Measurements from ENCODE around the gene NKX2-2.

The NKX2-2 gene

GRCh38 chr20:21512634-21513180, 1.2 kb downstream of the NKX2-2 start:
- TF ChIP-seq SIN3A (IDR thresholded peaks at IDR 0.05; ENCODE audit: borderline replicate concordance, insufficient read depth, low read length) = no peak
- TF ChIP-seq POLR2AphosphoS5 (IDR thresholded peaks at IDR 0.05; ENCODE audit: low read depth, low read length) = no peak
- no peak for TF ChIP-seq TAF1 (IDR thresholded peaks at IDR 0.05; ENCODE audit: borderline replicate concordance, insufficient read depth, low read length)
- no peak for TF ChIP-seq REST (IDR thresholded peaks at IDR 0.05; ENCODE audit: insufficient read depth in 1 of 2, low read depth in 2 of 2, low read length in 2 of 2)
- TF ChIP-seq FOXP2 (optimal IDR thresholded peaks at IDR 0.05; ENCODE audit: borderline replicate concordance, extremely low read depth, extremely low read length, insufficient read depth) = no peak

- TF ChIP-seq REST (IDR thresholded peaks at IDR 0.05; ENCODE audit: insufficient read depth in 1 of 2, low read depth in 2 of 2, low read length in 2 of 2) = no peak
- TF ChIP-seq POLR2AphosphoS5 (IDR thresholded peaks at IDR 0.05; ENCODE audit: low read depth, low read length) = no peak
- TF ChIP-seq SIN3A (IDR thresholded peaks at IDR 0.05; ENCODE audit: borderline replicate concordance, insufficient read depth, low read length) = no peak
- TF ChIP-seq TAF1 (IDR thresholded peaks at IDR 0.05; ENCODE audit: borderline replicate concordance, insufficient read depth, low read length) = no peak
- no peak for TF ChIP-seq FOXP2 (optimal IDR thresholded peaks at IDR 0.05; ENCODE audit: borderline replicate concordance, extremely low read depth, extremely low read length, insufficient read depth)
Observed at GRCh38 chr20:21511850-21512633, 1.8 kb downstream of the NKX2-2 start.

- TF ChIP-seq FOXP2 (optimal IDR thresholded peaks at IDR 0.05; ENCODE audit: borderline replicate concordance, extremely low read depth, extremely low read length, insufficient read depth) = no peak
- TF ChIP-seq TAF1 (IDR thresholded peaks at IDR 0.05; ENCODE audit: borderline replicate concordance, insufficient read depth, low read length) = no peak
- TF ChIP-seq POLR2AphosphoS5 (IDR thresholded peaks at IDR 0.05; ENCODE audit: low read depth, low read length) = no peak
- no peak for TF ChIP-seq REST (IDR thresholded peaks at IDR 0.05; ENCODE audit: insufficient read depth in 1 of 2, low read depth in 2 of 2, low read length in 2 of 2)
- TF ChIP-seq SIN3A (IDR thresholded peaks at IDR 0.05; ENCODE audit: borderline replicate concordance, insufficient read depth, low read length) = no peak
Observed at GRCh38 chr20:21511485-21511849, 2.4 kb downstream of the NKX2-2 start.

- TF ChIP-seq POLR2AphosphoS5 (IDR thresholded peaks at IDR 0.05; ENCODE audit: low read depth, low read length) = no peak
- TF ChIP-seq SIN3A (IDR thresholded peaks at IDR 0.05; ENCODE audit: borderline replicate concordance, insufficient read depth, low read length) = no peak
- TF ChIP-seq TAF1 (IDR thresholded peaks at IDR 0.05; ENCODE audit: borderline replicate concordance, insufficient read depth, low read length) = no peak
- no peak for TF ChIP-seq FOXP2 (optimal IDR thresholded peaks at IDR 0.05; ENCODE audit: borderline replicate concordance, extremely low read depth, extremely low read length, insufficient read depth)
- no peak for TF ChIP-seq REST (IDR thresholded peaks at IDR 0.05; ENCODE audit: insufficient read depth in 1 of 2, low read depth in 2 of 2, low read length in 2 of 2)
Observed at GRCh38 chr20:21510414-21511384, 3.2 kb downstream of the NKX2-2 start.

All from PFSK-1 (cell line).